ENCODE measurements around the gene INCENP.
A peak's percentile ranks its signal among the peaks of the same experiment; 100 is the strongest.
"Not testable (repeated sequence)": the region's sequence is repeated elsewhere in the genome, so short reads cannot be mapped to it uniquely, and the experiment has no call there.

Gene INCENP

DNA sequence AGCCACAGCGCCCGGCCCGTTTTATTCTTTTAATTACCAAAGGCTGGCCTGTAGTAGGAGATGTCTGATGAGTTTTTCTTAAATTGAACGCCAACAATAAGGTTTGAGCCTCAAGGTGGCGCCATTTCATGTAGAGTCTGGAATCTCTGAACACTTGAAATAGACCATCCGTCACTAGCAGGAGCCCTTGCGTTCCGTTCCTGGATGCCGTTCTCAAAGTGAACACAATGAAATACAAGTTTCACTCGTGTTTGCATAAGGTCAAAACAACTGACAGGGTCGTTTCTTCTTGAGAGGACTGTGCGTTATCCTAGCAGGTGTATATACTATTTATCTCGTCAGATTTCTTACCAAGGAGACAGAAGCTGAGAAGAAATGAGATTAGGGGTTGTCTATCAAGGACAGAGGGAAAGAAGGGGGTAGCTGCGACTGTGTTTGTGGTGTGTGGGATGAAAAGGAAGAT, 47.5 kb downstream of the INCENP start:
- peak; percentile 69 for DNase-seq (ENCODE audit: low read depth)

DNA sequence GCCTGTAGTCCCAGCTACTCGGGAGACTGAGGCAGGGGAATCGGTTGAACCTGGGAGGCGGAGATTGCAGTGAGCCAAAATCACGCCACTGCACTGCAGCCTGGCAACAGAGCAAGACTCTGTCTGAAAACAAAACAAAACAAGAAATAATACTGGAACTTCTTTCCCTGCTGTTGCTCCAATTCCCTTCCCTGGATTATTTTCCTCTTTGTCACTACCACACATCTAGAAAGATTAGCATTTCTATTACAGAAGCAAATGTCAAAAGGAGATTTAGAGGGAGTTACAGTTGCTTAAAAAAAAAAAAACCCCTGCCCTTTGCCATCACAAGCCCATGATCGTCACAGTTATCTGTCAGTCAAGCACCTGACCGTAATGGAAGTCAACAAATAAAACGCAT, 48.5 kb downstream of the INCENP start:
- no peak for DNase-seq (ENCODE audit: low read depth)

- DNase-seq (ENCODE audit: low read depth) = no peak
Measured at GRCh38 chr11:62176766-62177165, 53.0 kb downstream of the INCENP start.

DNA sequence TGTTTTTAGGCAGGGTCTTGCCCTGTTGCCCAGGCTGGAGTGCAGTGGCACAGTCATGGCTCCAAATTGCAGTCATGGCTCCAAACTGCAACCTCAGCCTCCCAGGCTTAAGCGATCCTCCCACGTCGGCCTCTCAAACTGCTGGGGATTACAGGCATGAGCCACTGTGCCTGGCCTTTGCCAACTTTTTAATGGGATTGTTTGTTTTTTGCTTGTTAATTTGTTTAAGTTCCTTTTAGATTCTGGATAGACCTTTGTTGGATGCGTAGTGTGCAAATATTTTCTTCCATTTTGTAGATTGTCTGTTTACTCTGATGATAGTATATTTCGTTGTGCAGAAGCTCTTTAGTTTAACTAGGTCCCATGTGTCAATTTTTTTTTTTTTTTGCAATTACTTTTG, 56.2 kb downstream of the INCENP start:
- DNase-seq (ENCODE audit: low read depth) = no peak

- DNase-seq (ENCODE audit: low read depth) = no peak
Measured at GRCh38 chr11:62181097-62181496, 57.3 kb downstream of the INCENP start.

- DNase-seq (ENCODE audit: low read depth) = no peak
Measured at GRCh38 chr11:62182147-62182891, 58.5 kb downstream of the INCENP start.

DNA sequence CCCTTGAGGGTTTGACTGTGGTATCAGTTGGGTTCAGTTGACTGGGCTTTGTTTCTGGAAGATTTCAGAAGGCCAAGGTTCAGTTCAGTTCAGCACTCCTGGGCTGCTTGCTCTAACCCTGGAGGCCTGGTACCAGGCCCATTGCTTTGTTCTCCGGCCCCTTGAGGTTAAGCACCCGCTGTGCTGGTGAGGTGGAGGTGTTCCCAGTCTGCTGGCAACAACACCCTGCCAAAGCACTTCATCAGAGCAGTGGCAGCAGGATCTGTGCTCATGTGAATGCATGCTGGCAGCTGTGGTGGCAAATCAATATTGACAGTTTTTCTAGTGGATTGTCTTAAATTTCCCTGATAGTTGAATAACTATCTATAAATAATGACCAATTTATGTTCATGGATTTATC, 62.4 kb downstream of the INCENP start:
- DNase-seq (ENCODE audit: low read depth) = no peak

- DNase-seq (ENCODE audit: low read depth) = no peak
Measured at GRCh38 chr11:62190011-62190410, 66.2 kb downstream of the INCENP start, which contains the start of gene SCGB1D1. Gene SCGB1D1, plus strand, starts transcription at chr11:62190216. Its CDS starts 69 bp downstream, at chr11:62190285.

DNA sequence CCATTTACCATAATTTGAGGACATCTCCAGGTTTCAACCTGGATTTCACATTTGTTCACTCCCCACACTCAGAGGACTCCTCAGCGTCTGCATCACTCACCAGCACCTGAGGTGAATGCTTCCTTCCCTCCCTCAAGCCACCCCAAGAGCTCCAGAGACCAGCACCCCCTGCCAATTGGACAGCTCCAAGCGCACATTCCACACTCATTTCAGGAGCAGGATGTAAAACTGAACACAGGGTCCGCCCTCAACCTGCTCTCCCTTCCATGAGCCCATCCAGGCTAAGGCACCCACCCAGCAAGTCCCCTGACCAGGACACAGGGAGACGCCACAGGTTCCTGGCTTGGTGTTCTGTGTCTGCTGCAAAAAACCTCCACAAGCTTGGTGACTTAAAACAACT, 70.1 kb downstream of the INCENP start:
- no peak for DNase-seq (ENCODE audit: low read depth)

- not testable (repeated sequence) for DNase-seq (ENCODE audit: low read depth)
Measured at GRCh38 chr11:62195010-62195409, 71.2 kb downstream of the INCENP start.

DNA sequence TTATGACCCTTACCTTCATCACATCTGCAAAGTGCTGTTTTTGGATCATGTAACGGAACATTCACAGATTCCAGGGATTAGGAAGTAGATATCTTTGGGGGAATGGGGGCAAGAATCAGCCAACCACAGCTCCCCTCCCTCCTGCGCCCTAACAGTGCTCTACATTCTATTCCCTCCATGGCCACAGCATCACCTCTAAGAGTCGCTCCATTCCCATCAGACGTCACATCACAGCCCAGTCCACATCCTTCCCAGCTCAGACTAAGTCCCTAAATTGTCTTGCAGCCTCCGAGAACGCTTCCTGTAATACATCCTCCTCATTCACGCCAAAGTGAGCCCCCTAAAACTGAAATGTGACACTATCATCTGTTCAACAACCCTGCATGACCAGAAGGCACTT, 72.1 kb downstream of the INCENP start:
- no peak for DNase-seq (ENCODE audit: low read depth)

DNA sequence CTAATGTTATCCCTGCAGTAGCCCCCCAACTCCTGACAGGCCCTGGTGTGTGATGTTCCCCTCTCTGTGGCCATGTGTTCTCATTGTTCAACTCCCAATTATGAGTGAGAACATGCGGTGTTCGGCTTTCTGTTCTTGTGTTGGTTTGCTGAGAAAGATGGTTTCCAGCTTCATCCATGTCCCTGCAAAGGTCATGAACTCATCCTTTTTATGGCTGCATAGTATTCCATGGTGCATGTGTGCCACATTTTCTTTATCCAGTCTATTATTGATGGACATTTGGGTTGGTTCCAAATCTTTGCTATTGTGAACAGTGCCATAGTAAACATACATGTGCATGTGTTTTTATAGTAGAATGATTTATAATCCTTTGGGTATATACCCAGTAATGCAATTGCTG, 73.6 kb downstream of the INCENP start:
- DNase-seq (ENCODE audit: low read depth) = not testable (repeated sequence)

GRCh38 chr11:62201376-62201775, 77.6 kb downstream of the INCENP start:
- DNase-seq (ENCODE audit: low read depth) = no peak

Measured in stromal cell of bone marrow (primary cell).